Left cardiac atrium (tissue), 4 donors: ENCODE measurements around the gene SFT2D3. TPM values are rescaled to one million over a fixed set of nuclear protein-coding genes. Genes with fewer than 3 reads are reported as not detected.

Experiments
- ATAC-seq, 2 donors: fragments of 200-7000 bp; cut with Tn5 transposase; one replicate each; pipeline ENCODE4 v1.9.1; 2020; ENCODE audit warnings: mild to moderate bottlenecking in 2 of 2, moderate library complexity in 2 of 2
- DNase-seq: peaks from one replicate; pipeline ENCODE4 v3.0.0-alpha.2; 2020
- intact Hi-C, 2 donors: fragments of 100-400 bp; cut with DNase I; formaldehyde crosslinking; loops; one replicate each; pipeline versions ENCODE4 v1.14.1 to v1.15.1; 2022 to 2023
- total RNA-seq, 2 donors: library from RNA; stranded (reverse); fragmentation: NEBNext Ultra II Directional; extraction: Animal tissue kit (Norgen Biotek cat#: 25700); gene quantifications; one replicate each; pipeline ENCODE4 v1.2.1, GENCODE V29; 2021
- donor health status: DM: no; HTN: yes; CAD: no.
- donor health status: DM: no; HTN: yes; CAD: no; lungs with severe emphysema.
- donor health status: DM: yes; HTN: yes; CAD: no.
- donor health status: Dilated cardiomyopathy.

SFT2D3 gene
- total RNA-seq, 2 donors from 2014 or later: 3.3 to 4.7 TPM

- peak in 1 of 2 donors; percentile 11 for ATAC-seq
- intact Hi-C loops: no loop called here
- no peak for DNase-seq
Measured at GRCh38 chr2:127662937-127663565, 38.2 kb upstream of the SFT2D3 start.

GRCh38 chr2:127663566-127664064 lies 37.7 kb upstream of the SFT2D3 start:
- intact Hi-C loops: no loop called here
- no peak for ATAC-seq
- DNase-seq: no peak

- intact Hi-C loops: no loop called here
- ATAC-seq: peak; percentile 34 to 46
- no peak for DNase-seq
Measured at GRCh38 chr2:127664065-127664894, 37.0 kb upstream of the SFT2D3 start.

GRCh38 chr2:127664895-127665225 lies 36.4 kb upstream of the SFT2D3 start:
- intact Hi-C loops: no loop called here
- ATAC-seq: no peak
- no peak for DNase-seq

- no peak for ATAC-seq
- intact Hi-C loops: no loop called here
- no peak for DNase-seq
Measured at GRCh38 chr2:127665267-127665893, 35.9 kb upstream of the SFT2D3 start.

GRCh38 chr2:127669056-127669455 lies 32.2 kb upstream of the SFT2D3 start:
- DNase-seq: no peak
- intact Hi-C loops: no loop called here
- no peak for ATAC-seq

GRCh38 chr2:127670055-127670956 lies 31.0 kb upstream of the SFT2D3 start:
- intact Hi-C loops: no loop called here
- ATAC-seq (no peak), DNase-seq (no peak)

- intact Hi-C loops: no loop called here
- ATAC-seq (no peak), DNase-seq (no peak)
Measured at GRCh38 chr2:127670957-127671290, 30.4 kb upstream of the SFT2D3 start.

- DNase-seq (no peak), ATAC-seq (no peak)
- intact Hi-C loops: no loop called here
Measured at GRCh38 chr2:127671557-127672302, 29.6 kb upstream of the SFT2D3 start.

GRCh38 chr2:127672341-127673224 lies 28.7 kb upstream of the SFT2D3 start:
- ATAC-seq (peak; percentile 1 to 4), DNase-seq (no peak)
- intact Hi-C loops: no loop called here

- intact Hi-C loops: no loop called here
- ATAC-seq: peak in 1 of 2 donors; percentile 14
- DNase-seq: peak; percentile 40
Measured at GRCh38 chr2:127673291-127674069, 27.8 kb upstream of the SFT2D3 start.

- DNase-seq: peak; percentile 64
- intact Hi-C loops: no loop called here
- ATAC-seq: peak; percentile 62 to 67
Measured at GRCh38 chr2:127674241-127675209, 26.8 kb upstream of the SFT2D3 start.

- peak; percentile 46 to 67 for ATAC-seq
- intact Hi-C loops: no loop called here
- DNase-seq: peak; percentile 71
Measured at GRCh38 chr2:127675331-127676261, 25.7 kb upstream of the SFT2D3 start, which contains the start of gene LIMS2. Gene LIMS2 (minus strand): TSS chr2:127675530. CDS start chr2:127675024, 506 bp downstream.

GRCh38 chr2:127676906-127677305 lies 24.4 kb upstream of the SFT2D3 start:
- no peak for DNase-seq
- intact Hi-C loops: no loop called here
- ATAC-seq: no peak

- ATAC-seq (no peak), DNase-seq (no peak)
- intact Hi-C loops: no loop called here
Measured at GRCh38 chr2:127678531-127678930, 22.8 kb upstream of the SFT2D3 start.
